Stimulated activated CD4-positive, alpha-beta T cell treated with anti-CD3 and anti-CD28 coated beads, Interleukin-2, amount 100 ng/mL, for 48 hours (primary cell): ENCODE data around the gene MAFF.
A peak's percentile ranks its signal among the peaks of the same experiment; 100 is the strongest.

Experiments used
- DNase-seq, 2 donors: peaks; one replicate each; pipeline ENCODE4 v3.0.0-alpha.2; 2020

Gene MAFF

DNA sequence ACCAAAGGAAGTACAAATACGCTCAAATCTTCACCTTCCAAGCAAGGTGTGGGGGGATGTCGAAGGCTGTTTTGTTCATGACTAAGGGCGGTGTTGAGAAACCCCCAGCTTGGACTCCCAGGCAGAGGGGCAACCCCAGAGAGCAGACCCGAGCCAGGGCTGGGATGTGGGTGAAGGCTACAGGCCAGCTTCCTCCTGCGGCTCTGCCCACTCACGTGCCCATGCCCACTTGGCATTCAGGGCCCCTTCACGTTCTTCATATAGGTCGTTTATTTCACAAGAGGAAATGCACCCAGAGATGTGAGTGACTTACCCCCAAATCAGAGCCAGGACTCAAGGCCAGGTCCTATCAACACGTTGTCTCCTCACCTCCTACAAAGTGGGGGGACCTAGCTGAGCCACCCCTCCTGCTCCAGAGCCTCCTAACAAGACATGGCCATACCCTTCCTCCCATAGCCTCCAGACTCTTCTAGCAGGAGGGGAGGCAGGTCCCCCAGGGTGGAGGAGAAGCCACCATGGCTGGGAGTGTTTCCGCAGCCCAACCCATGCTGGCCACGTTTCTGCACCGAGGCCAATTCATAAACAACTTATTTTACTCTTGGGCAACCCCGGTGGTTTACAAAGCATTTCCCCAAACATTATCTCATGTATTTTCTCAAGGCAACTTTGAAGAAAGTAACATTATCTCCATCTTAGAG, 49.0 kb downstream of the MAFF start:
- DNase-seq, result no peak

DNA sequence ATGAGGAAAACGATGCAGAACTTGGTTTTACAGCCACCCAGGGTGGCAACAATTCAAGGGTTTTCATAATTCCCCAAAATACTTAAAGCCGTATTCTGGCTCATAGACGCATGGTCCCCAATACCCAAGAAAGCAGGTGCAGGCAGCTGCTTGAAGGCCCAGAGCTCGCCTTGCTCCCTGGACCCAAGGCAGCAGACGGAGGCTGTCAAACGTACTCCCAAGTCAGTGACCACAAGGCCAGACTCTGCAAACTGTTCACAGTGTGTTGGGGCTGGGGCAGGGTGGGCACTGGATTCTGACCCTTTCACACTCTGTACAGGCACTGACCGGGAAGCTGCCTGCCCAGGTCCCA, 49.5 kb downstream of the MAFF start:
- DNase-seq, result no peak

DNA sequence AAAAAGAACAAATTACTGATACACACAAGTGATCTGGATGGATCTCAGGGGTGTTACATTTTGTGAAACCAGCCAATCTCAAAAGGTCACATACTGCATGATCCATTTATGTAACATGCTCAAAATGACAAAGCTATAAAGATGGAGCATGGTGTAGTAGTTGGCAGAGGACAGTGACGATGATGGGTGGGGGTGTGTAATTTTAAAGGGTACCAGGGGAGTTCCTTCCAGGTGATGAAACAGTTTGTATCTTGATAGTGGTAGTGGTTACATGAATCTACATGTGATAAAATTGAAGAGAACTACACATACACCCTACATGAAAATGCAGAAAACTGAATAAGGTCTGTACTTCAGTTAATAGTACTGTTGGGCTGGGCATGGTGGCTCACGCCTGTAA, 53.9 kb downstream of the MAFF start:
- no peak for DNase-seq

DNA sequence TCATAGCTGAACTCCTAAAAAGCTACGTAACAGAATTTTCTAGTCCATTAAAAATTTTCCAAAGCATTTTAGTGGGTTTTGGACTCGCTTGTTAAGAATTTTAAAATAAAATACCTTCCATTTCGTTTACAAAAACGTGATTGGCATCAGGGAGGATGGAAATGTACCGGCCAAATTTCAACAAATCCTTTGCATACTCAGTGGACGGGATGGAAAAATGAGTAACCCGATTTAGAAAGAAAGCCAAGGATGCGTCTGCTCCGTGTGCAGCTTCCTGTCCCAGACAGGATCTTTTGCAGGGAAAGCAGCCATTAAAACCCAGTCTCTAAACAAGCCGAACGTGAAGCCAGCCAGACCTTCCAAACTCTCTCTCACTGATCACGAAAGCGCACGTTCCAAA, 55.4 kb downstream of the MAFF start:
- no peak for DNase-seq

GRCh38 chr22:38257650-38258250, 56.0 kb downstream of the MAFF start:
- no peak for DNase-seq

- DNase-seq, result no peak
Measured at GRCh38 chr22:38258895-38259294, 57.1 kb downstream of the MAFF start.

DNA sequence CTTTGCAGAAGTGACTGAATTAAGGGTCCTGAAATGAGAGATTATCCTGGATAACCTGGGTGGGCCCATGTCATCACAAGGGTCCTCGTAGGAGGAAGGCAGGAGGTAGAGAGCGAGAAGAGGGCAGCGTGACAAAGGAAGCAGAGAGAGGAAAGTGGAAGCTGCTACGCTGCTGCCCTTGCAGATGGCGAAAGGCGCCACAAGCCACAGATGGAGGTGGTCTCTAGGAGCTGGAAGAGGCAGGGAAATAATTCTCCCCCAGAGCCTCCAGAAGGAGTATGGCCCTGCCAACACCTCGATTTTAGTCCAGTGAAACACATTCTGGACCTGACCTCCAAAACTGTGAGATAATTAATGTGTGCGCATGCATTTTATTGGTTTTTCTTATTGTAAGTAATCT, 57.6 kb downstream of the MAFF start:
- DNase-seq, result no peak

GRCh38 chr22:38260761-38261681, 59.2 kb downstream of the MAFF start:
- DNase-seq, result no peak

DNA sequence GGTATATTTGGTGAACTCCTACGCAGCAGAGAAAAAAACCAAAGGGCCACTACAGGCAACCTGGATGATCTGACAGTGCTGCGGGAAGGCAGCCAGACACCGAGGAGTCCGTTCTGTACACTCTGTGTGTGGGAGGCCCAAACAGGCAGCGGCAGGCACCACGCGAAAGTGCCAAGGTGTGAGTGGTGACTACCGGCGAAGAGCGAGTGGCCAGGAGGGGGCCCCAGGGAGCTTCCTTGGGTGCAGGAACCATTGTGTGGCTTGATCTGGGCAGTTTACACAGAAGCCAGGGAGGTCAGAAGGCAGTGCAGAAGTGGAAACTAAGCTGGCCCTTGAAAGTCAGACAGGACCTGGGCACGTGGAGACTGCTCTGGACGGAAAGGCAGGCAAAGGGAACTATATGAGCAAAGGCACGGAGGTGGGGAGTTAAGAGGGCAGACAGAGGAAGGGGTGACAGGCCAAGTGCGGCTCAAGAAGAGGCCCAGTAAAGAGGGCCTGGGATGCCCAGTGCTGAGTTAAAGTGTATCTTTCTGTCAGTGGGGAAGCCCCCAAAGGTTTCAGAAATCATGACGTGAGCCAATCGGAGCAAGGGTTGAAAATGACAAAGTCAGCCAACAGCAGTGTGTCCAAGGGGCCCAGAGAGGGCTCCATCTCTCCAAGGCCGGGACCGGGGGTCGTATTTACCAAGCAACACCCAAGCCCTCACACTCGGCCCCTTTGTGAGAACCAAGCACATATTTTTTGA, 60.4 kb downstream of the MAFF start:
- DNase-seq, result peak; percentile 38 to 39

DNA sequence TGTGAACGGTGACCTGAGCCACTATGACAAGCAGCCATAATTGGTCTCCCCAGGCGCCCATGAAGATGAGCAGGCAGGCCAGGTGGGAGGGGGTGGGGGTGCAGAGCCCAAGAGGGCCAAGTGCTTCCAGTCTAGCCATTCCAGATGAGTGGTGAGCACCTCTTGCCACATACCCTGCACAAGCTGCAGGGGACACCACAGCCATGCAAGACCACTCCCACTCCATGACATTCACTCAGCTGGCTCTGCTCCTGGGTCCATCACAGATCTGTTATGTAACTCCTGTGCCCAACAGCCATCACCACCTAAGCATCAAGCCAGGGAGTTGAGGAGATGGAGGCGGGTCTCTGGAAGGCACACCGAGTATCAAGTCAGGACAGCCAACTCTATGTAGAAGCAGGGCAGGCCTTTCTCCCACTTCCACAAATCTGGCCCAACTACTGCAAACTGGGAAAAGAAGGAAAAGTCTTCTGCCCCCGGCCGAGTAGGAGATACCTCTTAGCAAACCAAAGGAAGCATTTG, 62.6 kb downstream of the MAFF start:
- DNase-seq, result no peak
